ENCODE measurements around the gene PCCA.

Gene PCCA

DNA sequence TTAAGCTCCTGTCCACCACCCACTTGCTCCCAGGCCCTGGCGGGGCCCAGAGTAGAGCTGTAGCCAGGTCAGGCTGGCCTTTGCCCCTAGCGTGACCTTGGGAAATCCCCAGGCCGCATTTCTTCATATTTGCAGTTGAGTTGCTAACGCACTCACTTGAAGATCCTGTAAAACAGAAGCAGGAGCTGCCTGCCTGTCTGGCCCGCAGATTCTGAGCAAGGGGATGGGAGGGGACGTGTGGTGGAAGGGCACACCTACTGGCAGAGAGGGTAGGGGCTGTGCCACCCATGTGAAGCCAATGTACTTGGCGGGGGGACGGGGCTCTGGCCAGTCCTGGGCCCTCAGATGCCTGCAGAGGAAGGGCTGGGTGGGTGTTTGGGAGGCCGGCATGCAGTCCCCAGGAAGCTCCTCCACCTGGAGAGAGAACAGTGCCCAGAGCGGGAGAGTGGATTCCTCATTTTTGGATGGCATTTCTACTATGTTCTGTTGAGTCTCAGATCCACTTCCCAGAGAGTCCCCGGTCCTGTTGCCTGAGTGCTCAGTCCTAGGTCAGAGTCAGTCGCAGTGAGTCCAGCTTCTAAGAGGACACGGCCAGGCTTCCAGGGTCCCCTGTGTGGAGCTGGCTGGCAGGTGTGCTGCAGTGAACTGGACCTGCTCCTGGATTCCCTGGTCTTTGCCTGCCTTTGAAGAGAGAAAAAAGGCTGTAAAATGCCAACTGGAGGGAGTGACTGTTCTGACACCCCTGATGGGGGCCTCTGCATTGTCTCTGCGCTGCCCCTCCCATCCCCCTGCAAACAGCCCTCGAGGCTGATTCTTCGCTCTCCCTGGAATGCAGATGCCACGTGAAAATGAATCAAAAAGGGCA lies 436.8 kb downstream of the PCCA start:
- Histone ChIP-seq H3K4me3 (no peak overlapping the region), H3K27ac (no peak overlapping the region)
- TF ChIP-seq, protein P1, sequence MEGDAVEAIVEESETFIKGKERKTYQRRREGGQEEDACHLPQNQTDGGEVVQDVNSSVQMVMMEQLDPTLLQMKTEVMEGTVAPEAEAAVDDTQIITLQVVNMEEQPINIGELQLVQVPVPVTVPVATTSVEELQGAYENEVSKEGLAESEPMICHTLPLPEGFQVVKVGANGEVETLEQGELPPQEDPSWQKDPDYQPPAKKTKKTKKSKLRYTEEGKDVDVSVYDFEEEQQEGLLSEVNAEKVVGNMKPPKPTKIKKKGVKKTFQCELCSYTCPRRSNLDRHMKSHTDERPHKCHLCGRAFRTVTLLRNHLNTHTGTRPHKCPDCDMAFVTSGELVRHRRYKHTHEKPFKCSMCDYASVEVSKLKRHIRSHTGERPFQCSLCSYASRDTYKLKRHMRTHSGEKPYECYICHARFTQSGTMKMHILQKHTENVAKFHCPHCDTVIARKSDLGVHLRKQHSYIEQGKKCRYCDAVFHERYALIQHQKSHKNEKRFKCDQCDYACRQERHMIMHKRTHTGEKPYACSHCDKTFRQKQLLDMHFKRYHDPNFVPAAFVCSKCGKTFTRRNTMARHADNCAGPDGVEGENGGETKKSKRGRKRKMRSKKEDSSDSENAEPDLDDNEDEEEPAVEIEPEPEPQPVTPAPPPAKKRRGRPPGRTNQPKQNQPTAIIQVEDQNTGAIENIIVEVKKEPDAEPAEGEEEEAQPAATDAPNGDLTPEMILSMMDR (IDR thresholded peaks at IDR 0.05), result no peak
- peak; percentile 64 for DNase-seq (ENCODE audit: low spot score)

DNA sequence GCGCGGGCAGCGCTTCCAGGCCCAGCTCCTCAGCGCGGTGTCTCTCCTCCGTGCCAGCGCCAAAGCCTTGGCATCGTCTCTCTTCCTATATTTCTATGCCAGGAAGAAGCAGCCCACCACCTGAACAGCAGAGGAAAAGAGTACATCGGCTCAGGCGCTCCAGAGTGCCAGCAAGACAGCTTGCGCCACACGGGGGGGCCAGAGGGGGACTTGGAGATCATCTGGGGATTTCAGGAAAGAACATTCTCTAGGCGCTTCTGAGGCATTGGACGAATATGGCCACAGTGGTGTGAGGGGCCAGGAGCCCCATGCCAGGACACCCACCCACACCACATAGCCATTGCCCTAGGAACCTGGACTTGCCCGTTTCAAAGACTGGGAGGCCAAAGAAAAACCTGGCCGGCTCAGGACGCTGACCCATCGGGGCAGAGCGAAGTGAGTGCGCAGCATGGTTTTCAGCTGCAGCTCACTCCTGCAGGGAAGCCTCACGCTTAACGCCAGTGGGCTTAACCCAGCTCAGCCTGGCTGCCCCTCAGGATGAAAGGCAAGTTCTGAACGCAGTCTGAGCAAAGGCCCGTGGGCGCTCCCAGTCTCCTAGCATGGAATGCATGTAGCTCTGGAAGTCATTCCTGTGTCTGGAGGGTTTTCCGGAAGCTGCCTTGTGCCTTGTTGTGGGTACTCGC lies 437.6 kb downstream of the PCCA start:
- peak; percentile 62 for DNase-seq (ENCODE audit: low spot score)
- Histone ChIP-seq H3K27ac (no peak overlapping the region), H3K4me3 (no peak overlapping the region)
- TF ChIP-seq, protein P1 (IDR thresholded peaks at IDR 0.05), result no peak

DNA sequence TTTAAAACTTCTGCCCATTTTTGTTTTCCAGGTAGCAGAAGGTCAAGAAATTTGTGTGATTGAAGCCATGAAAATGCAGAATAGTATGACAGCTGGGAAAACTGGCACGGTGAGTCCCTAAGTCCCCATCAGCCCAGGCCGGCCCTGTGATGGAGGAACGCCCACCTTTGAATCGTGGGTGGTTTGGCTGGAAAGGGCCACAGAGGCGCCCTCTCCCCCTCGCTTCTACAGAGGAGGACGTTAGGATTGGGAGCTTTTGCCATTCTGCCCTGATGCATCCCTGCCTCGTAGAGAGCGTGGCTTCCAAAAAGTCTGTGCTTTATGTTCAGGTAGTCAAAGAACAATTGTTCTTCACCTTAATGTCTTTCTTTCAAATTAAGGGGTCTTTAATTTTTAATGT lies 438.8 kb downstream of the PCCA start:
- Histone ChIP-seq H3K27ac (no peak overlapping the region), H3K4me3 (no peak overlapping the region)
- no peak for DNase-seq (ENCODE audit: low spot score)
- TF ChIP-seq, protein P1 (IDR thresholded peaks at IDR 0.05), result no peak

DNA sequence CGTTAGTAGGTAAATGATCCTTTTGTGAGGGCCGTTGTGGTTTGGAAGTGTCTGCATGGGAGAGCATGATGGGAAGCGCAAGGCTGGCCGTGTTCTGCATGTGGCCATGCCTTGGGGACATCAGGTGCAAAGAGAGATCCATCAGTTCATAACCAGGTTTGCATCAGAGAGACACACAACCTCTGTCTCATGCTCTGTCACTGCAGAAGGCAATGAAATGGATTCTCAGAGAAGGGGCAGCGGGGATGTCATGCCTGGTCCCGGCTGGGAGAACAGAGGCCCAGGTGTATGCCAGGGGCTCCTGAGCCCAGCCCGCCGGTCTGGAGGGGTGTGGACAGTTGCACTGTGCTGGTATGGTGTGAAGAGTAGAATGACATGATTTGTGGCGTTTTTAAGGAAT lies 439.5 kb downstream of the PCCA start:
- TF ChIP-seq, protein P1 (IDR thresholded peaks at IDR 0.05), result no peak
- Histone ChIP-seq H3K27ac (no peak overlapping the region), H3K4me3 (no peak overlapping the region)
- DNase-seq (ENCODE audit: low spot score), result peak; percentile 29

DNA sequence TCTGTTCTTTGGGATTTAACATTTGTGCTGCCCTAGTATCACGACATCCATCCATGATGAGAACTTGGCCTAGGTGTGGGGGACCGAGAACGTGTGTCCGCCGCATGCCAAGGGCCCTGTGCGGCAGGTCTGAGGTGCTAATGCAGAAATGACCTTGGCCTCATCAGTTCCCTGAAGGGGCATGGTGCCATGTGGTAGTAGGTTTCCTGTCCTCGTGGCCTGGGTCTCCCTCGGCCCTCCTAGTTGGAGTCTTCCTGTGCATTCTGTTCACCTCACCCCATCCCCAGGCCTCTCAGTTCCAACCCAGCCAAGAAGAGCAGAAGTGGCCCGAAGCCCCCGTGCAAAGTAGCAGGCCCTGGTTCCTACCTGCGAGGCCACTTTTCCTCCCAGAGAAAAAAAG lies 439.9 kb downstream of the PCCA start:
- TF ChIP-seq, protein P1 (IDR thresholded peaks at IDR 0.05), result no peak
- Histone ChIP-seq H3K4me3 (no peak overlapping the region), H3K27ac (no peak overlapping the region)
- DNase-seq (ENCODE audit: low spot score), result no peak

DNA sequence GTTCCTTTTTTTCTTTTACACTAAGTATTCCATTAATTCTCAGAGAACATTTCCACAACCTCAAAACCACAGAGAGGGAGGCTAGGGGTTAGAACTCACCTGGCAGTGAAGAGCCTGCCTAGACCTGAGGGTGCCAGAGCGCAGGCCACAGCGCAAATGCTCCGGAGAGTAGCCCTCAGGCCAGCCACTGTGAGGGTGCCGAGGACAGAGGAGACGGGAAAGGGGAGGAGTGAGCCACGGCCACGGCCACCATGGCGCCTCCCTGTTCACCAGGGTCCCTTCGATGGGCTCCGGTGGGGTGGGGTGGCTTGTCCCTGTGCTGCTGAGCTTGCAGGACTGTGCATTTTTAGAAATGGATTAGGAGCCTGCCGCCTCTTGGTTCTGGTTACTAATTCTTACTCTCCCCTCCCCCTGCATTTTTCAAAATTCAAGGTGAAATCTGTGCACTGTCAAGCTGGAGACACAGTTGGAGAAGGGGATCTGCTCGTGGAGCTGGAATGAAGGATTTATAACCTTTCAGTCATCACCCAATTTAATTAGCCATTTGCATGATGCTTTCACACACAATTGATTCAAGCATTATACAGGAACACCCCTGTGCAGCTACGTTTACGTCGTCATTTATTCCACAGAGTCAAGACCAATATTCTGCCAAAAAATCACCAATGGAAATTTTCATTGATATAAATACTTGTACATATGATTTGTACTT lies 440.9 kb downstream of the PCCA start:
- peak; percentile 45 for DNase-seq (ENCODE audit: low spot score)
- TF ChIP-seq, protein P1 (IDR thresholded peaks at IDR 0.05), result no peak
- no peak overlapping the region for H3K4me3 ChIP-seq
- H3K27ac ChIP-seq, result no peak overlapping the region

All from coronary artery (tissue), 2 donors.